ENCODE data around the gene SUMO1. TPM values are rescaled to one million over a fixed set of nuclear protein-coding genes. Genes with fewer than 3 reads are reported as not detected.
"Not testable (repeated sequence)": the region's sequence is repeated elsewhere in the genome, so short reads cannot be mapped to it uniquely, and the experiment has no call there.

The SUMO1 gene
- polyA plus RNA-seq (2014; cell fraction: cytosol; rRNA removed) = 230 and 252 TPM in 2 replicates
- 121 and 133 TPM in 2 replicates for polyA plus RNA-seq (2014; cell fraction: nucleus; rRNA removed)

GRCh38 chr2:202238234-202239197 lies at the start of gene SUMO1:
TSS of gene SUMO1 (minus strand) at chr2:202238597. CDS start at chr2:202238451, 146 bp downstream.
- peak; percentile 97 for DNase-seq (ENCODE audit: low spot score)

GRCh38 chr2:202286595-202286994 lies 48.2 kb upstream of the SUMO1 start:
- DNase-seq (ENCODE audit: low spot score) = no peak

- DNase-seq (ENCODE audit: low spot score) = no peak
Observed at GRCh38 chr2:202278944-202279343, 40.5 kb upstream of the SUMO1 start.

GRCh38 chr2:202278036-202278760 lies 39.8 kb upstream of the SUMO1 start:
- DNase-seq (ENCODE audit: low spot score) = no peak

GRCh38 chr2:202276078-202276720 lies 37.8 kb upstream of the SUMO1 start:
- DNase-seq (ENCODE audit: low spot score) = not testable (repeated sequence)

- DNase-seq (ENCODE audit: low spot score) = no peak
Observed at GRCh38 chr2:202270487-202270886, 32.1 kb upstream of the SUMO1 start.

- DNase-seq (ENCODE audit: low spot score) = peak; percentile 31
Observed at GRCh38 chr2:202269585-202269984, 31.2 kb upstream of the SUMO1 start.

- no peak for DNase-seq (ENCODE audit: low spot score)
Observed at GRCh38 chr2:202267495-202267894, 29.1 kb upstream of the SUMO1 start.

GRCh38 chr2:202265467-202266277 lies 27.3 kb upstream of the SUMO1 start, which contains the start of gene NOP58:
TSS of gene NOP58 (plus strand) at chr2:202265763. CDS start at chr2:202265942, 179 bp downstream.
- DNase-seq (ENCODE audit: low spot score) = peak; percentile 96

- no peak for DNase-seq (ENCODE audit: low spot score)
Observed at GRCh38 chr2:202261531-202261930, 23.1 kb upstream of the SUMO1 start.

- DNase-seq (ENCODE audit: low spot score) = no peak
Observed at GRCh38 chr2:202251494-202251893, 13.1 kb upstream of the SUMO1 start.

GRCh38 chr2:202249521-202250253 lies 11.3 kb upstream of the SUMO1 start:
- no peak for DNase-seq (ENCODE audit: low spot score)

GRCh38 chr2:202247710-202248109 lies 9.3 kb upstream of the SUMO1 start:
- not testable (repeated sequence) for DNase-seq (ENCODE audit: low spot score)

GRCh38 chr2:202237787-202238233 lies 587 bp downstream of the SUMO1 start:
- peak; percentile 45 for DNase-seq (ENCODE audit: low spot score)

GRCh38 chr2:202221873-202222272 lies 16.5 kb downstream of the SUMO1 start:
- no peak for DNase-seq (ENCODE audit: low spot score)

- no peak for DNase-seq (ENCODE audit: low spot score)
Observed at GRCh38 chr2:202215179-202215578, 23.2 kb downstream of the SUMO1 start.

GRCh38 chr2:202208526-202208925 lies 29.9 kb downstream of the SUMO1 start:
- DNase-seq (ENCODE audit: low spot score) = no peak

- no peak for DNase-seq (ENCODE audit: low spot score)
Observed at GRCh38 chr2:202204855-202205254, 33.5 kb downstream of the SUMO1 start.

GRCh38 chr2:202203348-202203747 lies 35.0 kb downstream of the SUMO1 start:
- no peak for DNase-seq (ENCODE audit: low spot score)
